GM21360 (cell line): Measurements from ENCODE around the gene FBXO4.

Experiments
- ATAC-seq: cut with Tn5 transposase; IDR thresholded peaks from one replicate; pipeline ENCODE4 v1.9.1; 2021; ENCODE audit warnings: mild to moderate bottlenecking, moderate library complexity; ENCODE audit not compliant: unreplicated experiment

Gene FBXO4

GRCh38 chr5:41924872-41925554 is at the start of gene FBXO4:
TSS of gene FBXO4 (plus strand) at chr5:41925281. CDS start at chr5:41925310, 29 bp downstream.
- ATAC-seq, result peak; percentile 94

DNA sequence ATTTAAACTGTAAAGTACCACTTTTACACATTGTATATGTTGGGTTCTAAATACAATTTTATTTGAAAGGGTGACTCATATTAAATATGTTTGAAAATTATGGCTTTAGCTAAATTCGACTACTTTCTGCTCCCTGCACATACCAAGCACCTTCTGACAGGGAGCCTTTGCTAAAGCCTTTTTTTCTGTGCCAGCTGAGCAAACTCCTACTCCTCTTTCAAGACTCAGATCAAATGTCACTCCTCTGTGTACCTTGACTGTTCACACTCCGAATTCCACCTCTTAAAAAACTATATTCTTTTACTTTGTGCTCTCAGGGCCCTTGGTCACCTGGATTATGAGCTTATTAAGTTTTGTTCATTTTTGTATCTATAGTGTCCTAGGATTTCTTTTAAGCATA is 48.4 kb upstream of the FBXO4 start:
- ATAC-seq, result no peak

DNA sequence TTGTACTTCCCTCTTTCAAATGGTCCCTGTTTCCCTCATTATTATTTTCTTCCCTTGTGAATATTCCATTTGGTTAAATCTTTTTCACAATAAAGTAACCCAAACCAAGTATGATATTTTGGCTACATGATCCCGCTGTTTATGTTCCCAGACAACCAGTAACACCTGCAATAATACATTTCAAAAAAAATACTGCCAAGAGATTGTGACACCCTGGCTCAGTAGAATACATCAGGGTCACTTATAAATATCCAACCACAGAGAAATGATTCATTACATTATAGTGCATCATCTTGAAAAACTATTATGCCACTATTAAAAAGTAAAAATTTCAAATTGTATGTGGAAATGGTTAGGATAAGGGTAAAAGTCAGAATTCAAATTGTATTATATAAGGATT is 47.7 kb upstream of the FBXO4 start:
- ATAC-seq, result no peak

GRCh38 chr5:41878173-41878572 is 46.9 kb upstream of the FBXO4 start:
- ATAC-seq, result no peak

DNA sequence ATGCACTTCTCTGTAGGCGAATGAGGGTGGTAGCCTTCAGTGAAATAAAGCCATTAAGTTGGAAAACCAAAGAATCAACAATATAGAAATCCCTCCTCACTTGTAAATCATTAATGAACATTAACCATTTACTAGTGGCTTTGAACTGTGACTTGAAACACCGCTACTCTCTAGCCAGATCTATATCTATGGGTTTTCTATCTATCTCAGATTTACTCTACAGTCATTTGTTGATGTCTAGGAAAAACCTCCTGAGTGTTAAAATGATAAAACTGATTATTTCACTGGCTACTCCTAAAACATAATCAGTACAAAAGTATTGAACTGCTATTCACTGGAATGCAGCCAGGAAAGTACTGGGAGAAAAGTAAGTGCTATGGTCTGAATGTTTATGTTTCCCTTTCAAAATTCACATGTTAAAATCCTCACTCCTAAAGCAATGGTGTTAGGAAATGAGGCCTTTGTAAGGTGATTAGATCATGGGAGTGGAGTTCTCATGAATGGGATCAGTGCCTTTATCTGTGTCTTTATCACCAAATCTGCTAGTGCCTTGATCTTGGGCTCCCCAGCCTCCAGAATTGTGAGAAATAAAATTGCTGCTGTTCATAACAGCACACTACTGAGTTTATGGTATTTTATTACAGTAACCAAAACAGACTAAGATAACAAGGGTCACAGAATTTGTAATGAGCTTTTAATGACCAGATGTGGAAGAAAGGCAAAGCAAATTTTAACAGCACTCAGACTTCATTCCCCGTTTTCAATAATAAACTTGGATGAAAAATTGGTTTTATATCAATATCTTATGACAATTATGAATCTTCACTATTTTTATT is 46.2 kb upstream of the FBXO4 start:
- ATAC-seq, result no peak

DNA sequence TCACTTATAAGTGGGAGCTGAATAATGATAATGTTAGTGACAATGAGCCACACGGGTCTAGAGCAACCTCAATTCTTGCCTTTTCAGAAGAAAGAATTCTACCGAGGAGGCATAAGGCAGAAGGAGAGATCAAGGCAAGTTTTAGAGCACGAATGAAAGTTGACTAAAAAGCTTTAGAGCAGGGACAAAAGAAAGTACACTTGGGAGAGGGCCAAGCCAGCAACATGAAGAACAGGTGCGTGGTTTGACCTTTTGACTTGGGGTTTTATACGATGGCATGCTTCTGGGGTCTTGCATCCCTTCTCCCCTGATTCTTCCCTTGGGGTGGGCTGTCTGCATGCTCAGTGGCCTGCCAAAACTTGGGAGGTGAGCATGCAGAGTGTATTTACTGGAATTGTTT is 42.3 kb upstream of the FBXO4 start:
- ATAC-seq, result no peak

GRCh38 chr5:41883243-41883642 is 41.8 kb upstream of the FBXO4 start:
- ATAC-seq, result no peak

GRCh38 chr5:41883936-41884335 is 41.1 kb upstream of the FBXO4 start:
- no peak for ATAC-seq

DNA sequence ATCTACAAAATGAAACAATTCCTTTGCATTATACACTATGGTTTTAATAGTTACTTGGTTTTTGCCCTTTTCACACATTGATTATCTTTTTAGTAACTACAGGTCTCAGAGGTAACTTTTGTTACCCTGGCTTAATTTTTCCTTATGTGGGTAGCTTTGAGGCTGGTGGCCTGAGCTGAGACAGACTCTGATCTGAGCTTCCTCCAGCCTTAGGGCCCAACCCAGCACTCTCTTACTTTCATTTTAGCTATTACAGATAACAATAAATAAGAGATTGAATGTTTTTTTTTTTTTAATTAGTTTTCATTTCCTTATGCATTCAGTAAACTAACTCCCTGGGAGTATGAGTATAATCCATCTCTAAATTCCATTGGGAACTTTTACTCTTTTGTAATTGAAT is 39.8 kb upstream of the FBXO4 start:
- ATAC-seq, result no peak

GRCh38 chr5:41891066-41891707 is 33.9 kb upstream of the FBXO4 start:
- no peak for ATAC-seq

DNA sequence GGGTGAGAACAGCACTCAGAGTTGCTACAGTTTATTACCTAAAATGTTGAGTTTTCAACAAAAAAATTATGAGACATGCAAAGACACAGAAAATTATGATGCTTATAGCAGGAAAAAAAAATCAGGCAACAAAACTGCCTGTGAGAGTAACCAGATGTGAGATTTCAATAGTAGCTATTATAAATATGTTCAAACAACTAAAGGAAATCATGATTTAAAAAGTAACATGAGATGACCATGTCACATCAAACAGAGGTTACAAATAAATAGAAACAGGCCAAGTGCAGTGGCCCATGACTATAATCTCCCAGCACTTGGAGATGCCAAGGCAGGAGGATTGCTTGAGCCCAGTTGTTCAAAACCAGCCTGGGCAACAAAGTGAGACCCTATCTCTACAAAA is 33.0 kb upstream of the FBXO4 start:
- no peak for ATAC-seq

- ATAC-seq, result no peak
These were observed 31.8 kb upstream of the FBXO4 start for GRCh38 chr5:41893074-41893851.

DNA sequence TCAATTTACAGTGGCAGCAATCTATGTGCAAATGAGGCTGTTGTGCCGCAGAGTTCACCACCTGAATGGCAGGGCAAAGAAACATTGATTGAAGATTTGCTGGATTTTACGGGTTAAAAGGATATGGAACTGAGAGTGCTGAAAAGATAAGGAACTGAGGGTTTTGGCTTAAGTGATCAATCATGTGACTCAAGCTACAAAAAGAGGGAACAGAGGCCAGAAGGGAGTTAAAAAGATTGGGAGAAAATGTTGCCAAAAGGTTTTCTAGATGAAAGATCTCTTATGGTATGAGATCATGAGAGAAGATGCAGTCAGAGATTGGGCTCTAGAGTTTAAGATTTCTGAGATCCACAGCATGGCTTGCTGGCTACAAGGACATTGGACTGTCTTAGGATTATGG is 28.9 kb upstream of the FBXO4 start:
- no peak for ATAC-seq

DNA sequence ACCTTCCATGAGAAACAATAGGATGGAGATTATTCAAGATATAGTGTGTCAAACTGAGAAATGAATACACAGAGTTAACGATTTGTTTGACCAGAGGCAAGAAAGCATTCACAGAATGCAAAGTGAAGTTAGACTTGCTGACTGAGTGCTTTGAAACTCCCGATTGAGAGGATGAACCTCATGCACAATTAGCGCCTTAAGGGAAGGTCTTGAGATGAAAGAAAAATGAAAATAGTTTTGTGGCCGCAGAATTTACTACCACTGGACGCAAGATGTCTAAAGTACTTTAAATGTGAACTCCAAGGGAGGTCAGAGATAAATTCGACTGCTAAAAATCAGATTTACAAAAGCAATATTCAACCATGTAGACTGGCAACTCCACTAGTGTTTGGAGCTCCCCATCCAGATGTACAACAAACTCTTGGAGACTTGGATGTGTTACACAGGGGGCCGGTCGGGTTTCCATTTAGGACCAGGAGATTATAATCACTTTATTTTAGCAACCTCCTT is 21.6 kb upstream of the FBXO4 start:
- ATAC-seq, result no peak

DNA sequence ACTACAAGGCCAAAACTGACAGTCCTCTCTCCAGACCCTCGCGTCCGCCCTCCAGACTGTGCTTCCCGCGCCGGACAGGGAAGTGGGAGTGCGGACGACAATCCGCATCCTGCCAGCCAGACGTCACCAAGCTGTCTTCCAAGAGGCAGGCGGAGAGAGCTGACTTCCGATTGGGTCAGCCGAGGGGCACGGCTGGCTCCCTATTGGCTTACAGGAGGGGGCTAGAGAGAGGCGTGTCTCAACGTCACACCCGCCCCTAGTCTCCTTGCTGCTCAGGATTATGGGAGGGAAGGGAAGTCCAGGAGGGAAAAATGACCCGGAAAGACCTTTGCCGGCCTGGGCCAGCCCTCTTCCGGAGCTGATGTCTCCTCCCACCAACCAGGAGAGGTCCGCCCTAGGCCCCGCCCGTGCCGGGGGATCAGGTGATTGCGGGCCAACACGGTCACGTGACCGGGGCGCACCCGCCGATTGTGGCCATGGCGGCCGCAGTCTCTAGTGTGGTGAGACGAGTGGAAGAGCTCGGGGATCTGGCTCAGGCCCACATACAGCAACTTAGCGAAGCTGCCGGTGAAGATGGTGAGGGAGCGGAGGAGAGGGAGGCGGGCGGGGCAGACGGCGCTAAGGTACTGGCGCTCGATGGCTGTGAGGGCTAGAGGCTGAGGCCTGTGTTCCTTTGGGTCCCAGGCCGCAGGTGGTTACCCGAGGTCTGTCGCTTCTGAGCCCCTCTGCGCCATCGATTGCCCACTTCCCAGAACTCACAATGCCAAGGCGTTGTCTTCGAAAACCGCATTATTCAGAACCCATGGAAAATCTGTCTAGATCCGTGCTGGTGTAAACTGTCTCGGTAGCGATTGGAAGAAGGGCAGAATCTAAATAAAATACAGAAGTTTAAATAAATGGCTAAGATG is 20.9 kb upstream of the FBXO4 start, which contains the start of gene RIMOC1:
Gene RIMOC1, plus strand, starts transcription at position 453 of the 908 bp plus-strand sequence. Its CDS starts 24 bp downstream, at position 477.
- peak; percentile 99 for ATAC-seq

GRCh38 chr5:41906151-41906550 is 18.9 kb upstream of the FBXO4 start:
- no peak for ATAC-seq

DNA sequence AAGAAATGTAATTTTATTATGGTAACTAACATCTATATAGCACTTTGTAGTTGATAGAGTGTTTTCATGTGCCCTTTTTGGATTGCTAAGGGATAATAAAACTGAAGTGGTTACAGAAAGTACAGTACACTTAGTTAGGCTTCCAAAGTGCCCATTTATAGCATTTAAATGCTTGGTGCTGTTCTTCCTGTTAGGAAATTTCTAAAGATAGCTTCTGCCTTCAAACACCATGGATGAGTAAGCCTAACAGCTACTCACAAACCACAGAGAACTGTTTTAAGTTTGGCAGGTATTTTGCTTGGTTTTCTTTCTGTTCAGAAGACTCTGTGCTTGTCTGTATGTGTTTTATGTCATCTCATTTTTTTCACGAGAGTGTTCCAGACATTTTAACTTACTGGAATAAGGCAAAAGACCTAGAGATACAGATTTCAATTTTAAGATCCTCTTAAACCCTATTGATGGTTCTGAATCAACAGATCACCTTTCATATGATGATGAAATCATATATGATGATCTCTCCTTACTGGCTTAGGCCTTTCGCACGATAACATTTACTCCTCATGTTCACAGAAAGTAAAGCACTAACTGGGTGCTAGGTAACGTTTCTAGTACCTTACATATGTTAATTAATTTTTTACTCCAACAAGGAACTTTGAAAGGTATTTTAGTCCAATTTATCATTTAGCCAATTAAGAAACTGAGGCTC is 16.6 kb upstream of the FBXO4 start:
- no peak for ATAC-seq

DNA sequence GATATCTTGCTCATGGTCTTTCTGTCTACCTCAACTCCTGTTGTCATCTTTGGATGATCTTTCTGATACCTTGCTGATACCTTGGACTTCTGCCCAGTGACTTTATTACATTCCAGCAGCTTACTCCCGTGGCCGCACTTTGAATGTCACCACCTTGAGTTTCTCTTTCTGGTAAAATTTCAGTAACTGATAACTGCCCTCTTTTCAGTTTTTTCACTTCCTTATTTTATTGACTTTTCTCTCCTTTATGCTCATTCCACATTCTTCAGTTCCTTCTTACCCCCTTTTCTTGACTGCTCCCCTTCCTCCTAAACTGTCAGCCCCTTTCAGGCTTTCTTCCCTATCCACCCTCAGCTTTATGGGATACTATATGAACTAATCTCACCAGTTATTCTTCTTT is 7.0 kb upstream of the FBXO4 start:
- ATAC-seq, result no peak

GRCh38 chr5:41921166-41921565 is 3.9 kb upstream of the FBXO4 start:
- no peak for ATAC-seq
